NCI-H2171 treated with DMSO at 0.1 percent for 48 hours (cell line): ENCODE results near the gene RDH14.
A peak's percentile ranks its signal among the peaks of the same experiment; 100 is the strongest.

ENCODE experiments used
- DNase-seq: peaks from one replicate; lab custom pipeline; 2025; lab: John Stamatoyannopoulos, UW

Gene RDH14, protein sequence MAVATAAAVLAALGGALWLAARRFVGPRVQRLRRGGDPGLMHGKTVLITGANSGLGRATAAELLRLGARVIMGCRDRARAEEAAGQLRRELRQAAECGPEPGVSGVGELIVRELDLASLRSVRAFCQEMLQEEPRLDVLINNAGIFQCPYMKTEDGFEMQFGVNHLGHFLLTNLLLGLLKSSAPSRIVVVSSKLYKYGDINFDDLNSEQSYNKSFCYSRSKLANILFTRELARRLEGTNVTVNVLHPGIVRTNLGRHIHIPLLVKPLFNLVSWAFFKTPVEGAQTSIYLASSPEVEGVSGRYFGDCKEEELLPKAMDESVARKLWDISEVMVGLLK

DNA sequence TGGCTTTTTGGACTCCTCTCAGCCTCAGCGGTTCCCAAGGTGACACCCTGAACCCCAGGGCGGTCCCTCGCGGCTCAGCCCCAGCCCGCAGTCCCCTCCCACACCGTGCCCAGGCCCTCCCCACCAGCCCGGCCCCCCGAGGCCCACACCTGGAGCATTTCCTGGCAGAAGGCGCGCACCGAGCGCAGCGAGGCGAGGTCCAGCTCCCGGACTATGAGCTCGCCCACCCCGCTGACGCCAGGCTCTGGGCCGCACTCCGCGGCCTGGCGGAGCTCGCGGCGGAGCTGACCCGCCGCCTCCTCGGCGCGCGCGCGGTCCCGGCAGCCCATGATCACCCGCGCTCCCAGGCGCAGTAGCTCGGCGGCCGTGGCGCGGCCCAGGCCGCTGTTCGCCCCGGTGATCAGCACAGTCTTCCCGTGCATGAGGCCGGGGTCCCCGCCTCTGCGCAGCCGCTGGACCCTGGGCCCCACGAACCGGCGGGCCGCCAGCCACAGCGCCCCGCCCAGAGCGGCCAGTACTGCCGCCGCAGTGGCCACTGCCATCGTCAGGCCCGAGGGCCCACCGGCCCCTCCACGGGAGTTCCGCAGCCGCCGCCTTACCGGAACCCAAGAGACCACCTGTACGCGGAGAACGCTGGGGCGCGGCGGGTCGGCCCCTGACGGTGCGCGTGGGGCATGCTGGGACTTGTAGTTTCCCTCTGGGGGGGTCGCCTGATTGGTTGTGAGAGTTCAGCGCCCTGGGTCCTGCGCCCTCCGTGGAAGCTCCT is at the start of gene RDH14:
Gene RDH14, minus strand, starts transcription at position 623 of the 766 bp plus-strand sequence. Its CDS starts 81 bp downstream, at position 542.
- DNase-seq, result peak; percentile 99

DNA sequence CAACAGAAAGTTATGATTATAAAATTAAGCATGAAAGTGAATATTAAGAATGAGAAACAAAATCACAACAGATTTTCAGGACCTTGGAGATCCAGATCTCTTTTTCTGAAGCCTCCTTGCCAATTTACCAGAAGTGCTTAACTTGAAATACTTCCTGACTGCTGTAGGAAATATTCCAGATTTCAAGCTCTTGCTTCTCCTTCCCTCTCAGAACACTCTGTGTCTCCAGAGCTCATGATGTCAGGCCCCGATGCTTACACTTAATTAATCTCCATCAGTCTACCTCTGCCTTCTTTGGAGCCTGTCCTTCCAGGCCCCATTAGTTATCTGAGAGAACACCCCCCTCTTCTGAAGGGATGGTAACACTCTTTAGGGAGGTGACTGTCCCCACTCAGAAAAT is 49.6 kb upstream of the RDH14 start:
- no peak for DNase-seq

DNA sequence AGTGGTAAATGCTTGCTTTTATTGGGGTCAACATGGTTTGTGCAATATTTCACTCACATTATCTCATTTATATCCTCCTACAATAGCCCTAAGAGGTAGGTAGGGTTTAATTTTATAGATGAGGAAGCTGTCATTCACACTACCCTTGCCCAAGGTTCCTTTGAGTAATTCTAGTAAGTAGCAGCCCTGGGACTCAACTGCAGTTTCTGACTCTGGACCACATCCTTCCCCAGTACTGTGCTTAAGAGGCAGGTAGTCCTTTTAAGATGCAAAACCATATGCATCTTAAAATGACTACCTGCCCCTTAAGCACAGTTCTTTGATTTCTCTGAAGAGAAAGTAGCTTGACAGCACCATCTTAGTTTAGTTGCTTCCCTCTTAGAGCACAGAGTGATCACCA is 44.7 kb upstream of the RDH14 start:
- DNase-seq, result no peak

DNA sequence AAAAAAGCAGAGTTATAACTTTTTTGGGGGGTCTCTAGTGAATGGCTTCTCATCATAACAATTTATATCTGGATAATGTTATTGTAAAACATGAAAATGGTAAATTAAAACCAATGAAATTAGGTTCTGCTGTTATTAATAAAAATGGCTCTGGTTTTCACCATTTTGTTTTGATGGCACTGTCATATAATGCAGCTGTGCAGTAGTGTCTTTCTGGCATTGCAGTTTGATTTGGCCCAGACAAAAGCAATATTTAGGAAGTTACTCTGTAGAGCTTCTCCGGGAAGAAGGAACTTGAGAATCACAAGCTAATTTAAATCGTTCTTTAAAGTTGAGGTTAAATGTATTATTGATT is 44.1 kb upstream of the RDH14 start:
- DNase-seq, result no peak

DNA sequence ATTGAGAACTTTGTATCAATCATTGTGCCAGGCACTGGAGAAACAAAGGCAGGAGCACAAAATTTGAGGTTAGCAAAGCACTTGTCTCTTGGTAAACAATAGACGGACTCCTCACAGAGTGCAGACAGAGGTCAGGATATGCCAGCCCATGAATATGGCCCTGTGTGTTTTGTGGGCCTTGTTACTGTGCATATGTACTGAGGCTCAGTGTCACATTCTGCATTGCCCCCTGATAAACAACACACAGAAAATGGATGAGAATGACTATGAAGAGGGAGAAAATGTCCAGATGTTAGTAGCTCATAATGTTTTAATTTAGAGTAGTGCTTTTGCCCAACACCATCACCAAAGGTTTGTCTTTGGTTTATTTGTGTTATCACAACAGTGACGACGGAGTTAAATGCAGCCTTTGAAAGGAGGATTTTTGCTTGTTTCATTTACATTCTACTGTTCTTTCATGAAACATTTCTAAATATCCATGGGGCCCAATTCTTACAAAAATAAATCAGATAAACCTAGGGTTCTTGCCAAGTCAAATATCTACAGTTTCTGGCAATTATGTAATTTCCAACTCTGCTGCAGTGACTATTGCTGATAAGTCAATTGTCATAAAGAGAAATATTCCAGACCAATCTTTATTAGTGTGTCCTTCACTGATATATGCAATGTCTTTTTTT is 43.5 kb upstream of the RDH14 start:
- no peak for DNase-seq

DNA sequence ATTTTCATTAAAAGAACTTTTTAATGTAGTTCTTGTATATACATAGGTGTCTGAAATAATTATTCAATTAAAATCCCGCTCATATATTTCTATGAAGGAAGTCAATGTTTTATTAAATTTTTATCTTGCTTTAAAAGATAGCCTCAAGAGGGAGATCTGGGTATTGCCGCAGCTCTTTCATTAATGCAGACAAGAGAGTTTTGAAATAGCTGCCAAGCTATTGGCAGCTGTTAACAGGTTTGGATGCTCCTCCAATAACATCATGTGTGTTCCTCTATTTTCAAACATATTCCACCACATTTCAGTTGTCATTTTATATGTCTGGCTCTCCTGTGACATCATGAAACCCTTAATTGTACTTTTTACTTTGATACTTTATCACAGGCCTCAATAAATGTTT is 41.8 kb upstream of the RDH14 start:
- DNase-seq, result no peak

DNA sequence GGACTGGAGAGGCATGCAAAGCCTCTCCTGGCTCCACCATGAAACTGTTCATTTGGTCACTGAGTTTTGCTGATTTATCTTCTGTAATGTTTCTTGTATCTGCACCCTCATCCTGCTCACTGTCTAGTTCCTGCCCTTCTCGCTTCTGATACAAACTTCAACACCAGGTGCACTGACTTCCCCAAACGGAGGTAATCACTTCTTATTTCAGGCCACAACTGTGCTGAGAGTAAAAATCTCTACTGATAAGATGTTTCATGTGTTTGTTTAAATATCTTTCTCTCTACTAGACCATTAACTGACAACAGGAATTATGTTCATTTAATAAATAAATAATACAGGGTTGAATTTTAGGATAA is 39.8 kb upstream of the RDH14 start:
- no peak for DNase-seq

DNA sequence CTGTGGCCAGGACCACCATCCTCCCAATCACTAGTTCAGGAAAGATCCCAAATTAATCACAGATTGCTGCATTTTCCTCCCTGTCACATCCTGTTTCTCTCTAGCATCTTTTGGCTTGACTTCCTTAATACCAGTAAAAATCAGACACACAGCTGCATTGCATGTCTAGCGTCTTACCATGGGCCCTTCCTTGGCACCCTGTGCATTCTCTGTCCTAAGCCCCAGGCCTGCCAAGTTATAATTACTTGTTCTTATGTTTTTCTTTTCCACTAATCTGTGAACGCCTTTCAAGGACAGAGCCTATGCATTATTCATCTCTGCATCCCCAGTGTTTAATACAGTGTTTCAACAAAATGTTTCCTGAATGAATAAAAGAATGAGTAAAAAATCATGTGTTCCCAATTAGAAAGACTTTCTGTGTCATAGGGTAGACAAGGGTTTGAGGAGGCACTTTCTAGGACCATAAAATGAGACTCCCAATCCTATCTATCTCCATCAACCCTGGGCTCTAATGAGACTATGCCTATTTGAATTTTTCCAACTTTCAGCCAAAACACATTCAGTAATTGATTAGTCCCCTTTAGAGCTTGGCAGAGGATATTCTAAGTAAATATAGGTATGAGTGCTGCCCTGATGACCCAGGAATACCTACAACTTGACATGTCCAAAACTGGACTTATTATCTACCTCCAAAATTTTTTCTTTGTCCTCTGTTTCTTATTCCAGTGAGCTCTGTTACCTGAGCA is 39.2 kb upstream of the RDH14 start:
- no peak for DNase-seq

DNA sequence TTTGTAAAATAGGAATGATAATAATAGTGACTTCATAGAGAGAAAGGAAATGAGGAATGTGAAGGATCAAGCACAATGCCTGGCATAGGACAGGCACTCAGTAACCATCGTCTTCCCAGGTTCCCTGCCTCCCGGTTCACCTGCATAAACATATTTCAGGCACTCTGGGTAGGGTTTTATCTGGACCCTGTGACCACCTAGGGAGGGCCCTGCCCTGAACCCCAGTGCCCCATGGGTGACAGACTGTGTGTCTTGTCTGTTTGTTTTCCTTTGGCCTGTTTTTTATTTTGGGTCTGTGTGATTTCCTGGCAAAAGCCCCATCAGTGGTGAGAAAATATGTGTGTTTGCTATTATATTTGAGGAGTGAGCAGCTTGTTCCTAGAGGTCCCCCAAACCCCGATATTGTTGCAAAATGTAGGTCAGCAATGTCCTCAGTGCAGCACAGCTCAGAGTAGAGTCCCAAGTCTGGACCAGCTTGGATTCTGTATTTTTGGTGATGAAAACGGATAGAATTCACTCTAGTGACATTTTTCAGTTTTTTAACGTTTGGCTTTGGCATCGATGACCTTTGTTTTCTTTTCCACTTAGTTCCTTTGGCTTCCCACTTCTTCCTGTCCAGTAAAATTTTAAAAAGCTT is 38.5 kb upstream of the RDH14 start:
- no peak for DNase-seq

DNA sequence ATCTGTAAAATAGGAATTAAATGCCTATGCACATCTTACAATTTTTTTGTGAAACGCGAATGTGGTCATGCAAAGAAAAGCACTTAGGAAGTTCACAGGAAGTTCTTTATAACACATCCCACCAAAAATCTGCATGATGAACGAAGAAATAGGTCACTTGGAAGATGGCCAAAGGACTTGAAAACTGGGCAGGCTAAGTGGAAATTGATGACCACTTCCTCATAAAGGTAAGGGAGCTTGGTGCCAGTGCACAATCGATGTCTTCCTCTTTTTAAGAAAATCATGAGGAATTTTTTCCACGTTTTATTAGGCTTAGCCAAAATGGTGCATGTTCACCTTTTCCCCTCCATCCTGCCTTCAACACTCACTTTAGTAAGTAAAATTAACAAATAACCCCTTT is 37.2 kb upstream of the RDH14 start:
- DNase-seq, result no peak

DNA sequence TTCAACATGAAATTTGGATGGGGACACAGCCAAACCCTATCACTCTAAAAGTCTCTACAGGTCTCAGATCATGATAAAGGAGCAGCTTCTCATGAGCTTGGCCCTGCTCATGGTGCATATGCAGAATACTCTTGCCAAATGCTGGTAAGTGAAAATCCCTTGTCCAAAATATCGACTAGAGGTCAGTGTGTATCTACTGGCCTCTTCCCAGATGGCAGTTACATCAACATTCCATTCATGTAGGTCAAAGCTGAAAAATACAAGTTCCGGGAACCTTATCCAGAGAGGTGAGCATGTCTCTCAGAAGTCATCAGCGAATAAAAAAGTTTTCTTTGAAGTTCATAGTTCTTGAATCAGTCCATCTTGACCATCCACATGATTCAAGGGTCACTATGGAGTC is 36.5 kb upstream of the RDH14 start:
- DNase-seq, result no peak

DNA sequence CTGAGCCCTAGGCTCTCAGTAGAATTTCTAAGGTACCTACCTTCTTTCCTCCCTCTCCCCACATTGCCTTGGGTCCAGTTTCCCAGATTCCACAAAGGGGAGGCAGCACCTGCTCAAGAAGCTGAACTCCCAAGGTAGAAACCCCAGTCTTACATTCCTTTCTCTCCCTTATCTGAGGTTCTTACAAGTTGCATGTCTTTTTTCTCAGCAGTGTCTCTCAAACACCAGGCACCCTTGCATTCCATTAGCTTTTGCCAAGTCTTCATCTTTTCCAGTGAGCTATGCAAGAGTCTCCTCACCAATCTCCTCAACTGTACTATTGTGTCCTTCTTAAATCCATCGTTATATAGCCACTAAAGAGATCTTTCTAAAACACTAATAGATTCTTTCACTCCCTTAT is 33.0 kb upstream of the RDH14 start:
- no peak for DNase-seq

DNA sequence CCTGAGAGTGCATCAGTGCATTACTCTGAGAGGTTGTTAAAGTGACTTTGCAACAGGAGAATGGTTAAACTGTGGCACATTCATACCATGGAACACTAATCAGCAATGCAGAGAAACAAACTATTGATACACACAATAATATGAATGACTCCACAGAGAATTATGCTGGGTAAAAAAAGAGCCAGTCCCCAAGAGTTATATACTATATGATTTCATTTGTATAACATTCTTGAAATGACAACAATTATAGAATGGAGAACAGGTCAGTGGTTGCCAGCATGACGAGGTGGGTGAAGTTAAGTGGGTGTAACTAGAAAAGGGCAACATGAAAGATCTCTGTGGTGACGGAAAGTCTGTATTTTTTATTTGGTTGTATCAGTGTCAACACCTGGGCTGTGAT is 31.9 kb upstream of the RDH14 start:
- no peak for DNase-seq

DNA sequence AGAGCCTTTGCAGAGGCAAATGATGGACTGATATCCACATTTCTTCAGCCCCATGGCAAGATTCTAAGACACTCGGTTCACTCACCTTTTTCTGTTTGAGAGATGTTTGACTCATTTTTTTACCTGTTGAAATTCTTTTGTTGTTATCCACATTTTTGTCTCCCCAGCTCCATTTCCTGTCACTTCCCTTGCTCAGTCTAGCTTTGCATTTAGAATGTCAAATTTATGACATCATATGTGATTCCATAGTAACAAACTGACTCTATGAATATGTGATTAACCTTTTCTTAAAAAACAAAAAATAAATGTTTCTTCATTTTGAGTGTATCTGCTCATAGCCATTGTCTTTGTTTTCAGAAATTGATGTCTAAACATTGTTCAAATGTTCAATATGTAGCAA is 28.9 kb upstream of the RDH14 start, which contains the start of gene NT5C1B:
Gene NT5C1B, minus strand, starts transcription at position 216 of the 400 bp plus-strand sequence. Its CDS starts 101 bp downstream, at position 115.
- no peak for DNase-seq

DNA sequence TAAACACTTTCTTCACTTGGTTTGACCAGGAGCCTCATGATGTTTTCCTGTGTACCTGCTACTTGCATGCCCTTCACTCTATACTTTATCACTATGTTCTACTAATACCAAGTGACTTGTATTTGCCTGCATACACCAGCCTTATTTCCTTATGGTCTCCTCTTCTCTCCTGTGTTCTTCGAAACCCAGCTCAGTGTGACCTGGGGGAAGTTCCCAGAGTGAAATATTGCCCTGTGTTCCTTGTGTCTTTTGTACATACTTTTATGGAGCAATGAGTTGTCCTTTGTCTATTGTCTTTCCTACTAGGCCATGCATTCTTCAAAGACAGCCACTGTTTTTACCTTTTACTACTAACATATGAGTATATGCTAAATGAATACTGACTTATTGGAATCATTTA is 28.3 kb upstream of the RDH14 start:
- DNase-seq, result no peak

DNA sequence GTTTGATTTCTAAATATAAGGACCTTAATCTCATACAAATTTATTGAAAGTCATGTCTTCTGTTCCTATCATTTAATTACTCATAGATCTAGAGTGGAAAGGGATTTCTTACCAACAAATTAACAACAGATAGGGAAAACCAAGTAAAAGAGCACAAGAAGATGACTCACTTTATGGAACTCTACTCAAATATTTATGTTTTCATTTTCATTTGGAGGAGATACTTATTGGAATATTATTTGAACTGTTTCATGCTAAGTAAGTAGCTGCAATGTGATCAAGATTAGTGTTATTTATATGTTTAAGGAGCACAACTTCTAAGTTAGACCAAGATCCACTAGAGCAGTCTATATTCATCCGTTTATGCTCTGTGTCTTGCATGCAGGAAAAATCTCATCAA is 27.6 kb upstream of the RDH14 start:
- no peak for DNase-seq

DNA sequence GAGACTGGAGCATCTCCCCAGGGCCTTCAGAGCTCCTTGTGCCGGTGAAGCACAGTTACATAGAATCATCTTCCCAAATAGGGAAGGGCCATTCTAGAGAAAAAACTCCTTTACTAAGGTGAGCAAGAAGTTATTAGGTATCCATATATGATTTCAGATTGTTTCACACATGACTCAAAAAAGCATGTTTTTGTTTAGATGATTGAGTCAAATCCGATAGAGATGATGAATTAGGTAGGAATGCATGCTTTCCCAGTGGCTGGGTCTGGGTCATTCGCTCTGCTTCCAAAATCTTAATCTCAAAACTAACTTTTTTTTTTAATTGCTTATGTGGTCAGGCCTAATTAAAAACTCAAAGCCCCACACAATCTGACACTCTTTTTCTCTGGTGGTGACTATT is 25.1 kb upstream of the RDH14 start:
- no peak for DNase-seq

DNA sequence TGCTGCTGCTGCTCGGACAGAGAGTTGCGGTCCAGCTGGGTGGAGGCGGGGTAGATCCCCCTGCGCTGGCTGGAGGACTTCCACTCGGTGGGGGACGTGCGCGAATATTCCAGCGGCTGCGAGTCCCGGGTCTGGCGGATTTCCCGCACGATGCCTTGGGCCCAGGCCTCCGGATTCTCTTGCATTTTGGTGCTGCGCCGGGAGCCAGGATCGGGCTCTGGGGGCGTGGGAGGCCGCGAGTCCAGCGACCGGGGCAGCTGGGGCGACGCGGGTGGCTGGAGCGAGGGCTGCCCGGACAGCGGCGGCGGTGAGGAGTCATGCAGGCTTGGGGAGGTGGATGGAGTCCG is 24.1 kb upstream of the RDH14 start:
- DNase-seq, result no peak

DNA sequence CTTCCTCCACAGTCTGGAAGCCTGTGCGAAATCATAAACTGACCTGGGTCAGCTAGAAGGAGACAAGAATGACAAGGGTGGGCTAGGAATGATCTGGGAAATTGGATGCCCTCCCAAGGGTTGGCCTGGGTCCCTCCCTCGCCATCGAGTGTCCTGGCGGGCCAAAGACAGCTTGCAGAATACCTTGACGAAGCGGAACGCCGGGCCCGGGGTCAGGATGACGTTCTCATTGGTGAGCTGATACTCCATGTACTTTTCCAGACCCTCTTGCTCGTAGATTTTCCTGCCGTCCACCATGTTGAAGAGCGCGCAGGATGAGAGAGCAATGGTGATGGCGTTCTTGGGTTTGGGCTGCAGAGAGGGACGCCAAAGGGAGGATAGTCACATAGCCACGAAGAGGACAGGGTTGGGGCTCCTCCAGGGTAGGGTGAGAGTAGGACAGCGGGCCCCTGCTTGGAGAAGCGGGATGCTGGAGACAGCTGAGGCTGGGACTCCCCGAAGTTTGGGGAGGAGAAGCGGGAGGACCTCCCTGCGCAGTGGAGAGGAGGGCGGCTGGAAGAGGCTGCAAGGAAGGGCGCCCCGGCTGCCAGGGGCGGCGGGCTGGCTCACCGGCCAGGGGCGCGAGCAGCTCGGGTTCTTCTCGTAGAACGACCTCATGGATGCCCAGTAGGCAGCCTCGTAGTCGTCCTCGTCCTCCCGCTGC is 23.6 kb upstream of the RDH14 start:
- DNase-seq, result no peak

DNA sequence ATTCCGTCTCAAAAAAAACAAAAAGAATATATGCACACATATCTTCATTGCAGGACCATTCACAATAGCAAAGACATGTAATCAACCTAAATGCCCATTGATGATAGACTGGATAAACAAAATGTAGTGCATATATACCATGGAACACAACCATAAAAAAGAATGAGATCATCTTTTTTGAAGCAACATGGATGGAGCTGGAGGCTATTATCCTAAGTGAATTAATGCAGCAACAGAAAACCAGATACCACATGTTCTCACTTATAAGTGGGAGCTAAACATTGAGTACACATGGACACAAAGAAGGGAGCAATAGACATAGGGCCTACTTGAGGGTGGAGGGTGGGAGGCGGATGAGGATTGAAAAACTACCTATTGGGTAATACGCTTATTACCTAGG is 20.2 kb upstream of the RDH14 start:
- no peak for DNase-seq

DNA sequence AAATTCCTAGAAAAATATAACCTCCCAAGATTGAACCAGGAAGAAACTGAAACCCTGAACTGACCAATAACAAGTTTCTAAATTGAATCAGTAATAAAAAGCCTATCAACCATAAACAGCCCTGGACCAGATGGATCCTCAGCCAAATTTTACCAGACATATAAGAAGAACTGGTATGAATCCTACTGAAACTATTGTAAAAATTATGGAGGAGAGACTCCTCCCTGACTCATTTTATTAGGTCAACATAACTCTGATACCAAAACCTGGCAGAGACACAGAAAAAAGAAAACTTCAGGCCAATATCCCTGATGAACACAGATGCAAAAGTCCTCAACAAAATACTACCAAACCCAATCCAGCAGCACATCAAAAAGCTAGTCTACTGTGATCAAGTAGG is 17.6 kb upstream of the RDH14 start:
- DNase-seq, result no peak
